VCaP (cell line): Measurements from ENCODE around the gene TEPSIN.
A peak's percentile ranks its signal among the peaks of the same experiment; 100 is the strongest.

Source experiments
- H3K27ac ChIP-seq: fragments of 450-650 bp; 2 replicates; pipeline ENCODE4 v1.5.1; 2017
- TF ChIP-seq, protein P1 (sequence below): fragments of 450-650 bp; conservative IDR thresholded peaks from 2 replicates; pipeline ENCODE4 v1.5.1; 2017; ENCODE audit warnings: mild to moderate bottlenecking, moderate library complexity

TEPSIN gene

DNA sequence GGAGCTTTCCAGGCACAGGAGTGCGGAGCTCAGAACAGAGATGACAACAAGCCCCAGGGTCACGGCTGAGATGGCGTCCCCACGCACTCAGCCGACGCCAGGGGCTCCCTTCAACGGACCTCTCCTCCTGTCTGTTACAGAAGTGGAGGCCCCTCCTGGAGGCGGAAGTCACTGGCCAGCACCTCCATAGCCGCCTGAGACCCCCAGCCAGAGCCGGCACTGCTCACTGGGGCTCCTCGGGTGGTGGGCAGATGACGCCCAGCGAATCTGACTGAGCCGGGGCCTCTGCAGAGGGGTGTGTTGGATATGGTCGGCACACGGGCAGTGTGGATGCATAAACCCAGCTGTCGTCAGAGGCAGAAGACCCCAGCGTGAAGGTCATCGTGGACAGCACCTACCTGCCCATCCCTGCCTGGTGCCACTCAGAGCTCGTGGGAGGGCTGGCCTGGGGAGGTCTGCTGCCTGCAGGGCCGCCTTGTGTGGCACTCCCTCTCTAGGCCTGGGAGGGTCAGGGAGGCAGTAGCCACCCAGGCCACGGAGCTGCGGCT lies 20.3 kb upstream of the TEPSIN start:
- TF ChIP-seq, protein P1, sequence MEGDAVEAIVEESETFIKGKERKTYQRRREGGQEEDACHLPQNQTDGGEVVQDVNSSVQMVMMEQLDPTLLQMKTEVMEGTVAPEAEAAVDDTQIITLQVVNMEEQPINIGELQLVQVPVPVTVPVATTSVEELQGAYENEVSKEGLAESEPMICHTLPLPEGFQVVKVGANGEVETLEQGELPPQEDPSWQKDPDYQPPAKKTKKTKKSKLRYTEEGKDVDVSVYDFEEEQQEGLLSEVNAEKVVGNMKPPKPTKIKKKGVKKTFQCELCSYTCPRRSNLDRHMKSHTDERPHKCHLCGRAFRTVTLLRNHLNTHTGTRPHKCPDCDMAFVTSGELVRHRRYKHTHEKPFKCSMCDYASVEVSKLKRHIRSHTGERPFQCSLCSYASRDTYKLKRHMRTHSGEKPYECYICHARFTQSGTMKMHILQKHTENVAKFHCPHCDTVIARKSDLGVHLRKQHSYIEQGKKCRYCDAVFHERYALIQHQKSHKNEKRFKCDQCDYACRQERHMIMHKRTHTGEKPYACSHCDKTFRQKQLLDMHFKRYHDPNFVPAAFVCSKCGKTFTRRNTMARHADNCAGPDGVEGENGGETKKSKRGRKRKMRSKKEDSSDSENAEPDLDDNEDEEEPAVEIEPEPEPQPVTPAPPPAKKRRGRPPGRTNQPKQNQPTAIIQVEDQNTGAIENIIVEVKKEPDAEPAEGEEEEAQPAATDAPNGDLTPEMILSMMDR: no peak
- no peak overlapping the region for H3K27ac ChIP-seq

DNA sequence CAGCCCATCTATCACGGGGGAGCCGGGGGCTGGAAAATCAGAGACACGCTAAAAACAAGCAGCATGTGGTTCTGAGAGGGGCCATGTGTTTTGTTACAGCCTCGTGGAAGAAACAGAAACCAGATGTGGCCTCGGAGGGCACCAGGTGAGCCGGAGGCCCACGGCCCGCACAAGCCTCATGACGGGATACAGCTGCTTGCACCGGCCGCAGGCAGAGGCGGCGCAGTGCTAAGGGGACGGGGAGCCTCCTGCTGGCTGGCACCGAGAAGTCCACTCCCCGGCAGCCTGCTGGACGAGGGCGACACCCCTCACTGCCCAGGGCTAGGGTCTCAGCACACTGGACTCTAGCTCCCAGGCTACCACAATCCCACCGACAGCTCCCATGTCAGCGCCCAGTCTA lies 19.4 kb upstream of the TEPSIN start:
- no peak overlapping the region for H3K27ac ChIP-seq
- TF ChIP-seq, protein P1: no peak; the same call in 1 of the 2 replicates

DNA sequence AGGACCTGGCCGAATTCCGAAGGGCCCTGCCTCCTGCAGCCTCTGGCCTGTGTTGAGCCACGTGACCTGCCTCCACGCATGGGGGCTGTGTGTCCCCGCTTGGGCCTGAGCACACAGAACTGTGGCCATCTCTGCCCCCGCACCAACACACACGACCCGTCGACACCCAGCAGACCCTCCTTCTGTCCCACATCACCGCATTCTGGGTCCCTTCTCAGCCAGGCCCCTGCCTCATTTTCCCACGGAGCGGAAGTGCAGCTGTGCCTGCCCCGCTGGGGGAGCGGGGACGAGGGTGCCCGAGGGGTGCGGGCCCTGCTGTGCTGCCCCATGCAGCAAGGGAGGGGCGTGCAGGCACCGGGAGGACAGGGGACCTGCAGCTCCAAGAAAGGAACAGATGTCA lies 18.7 kb upstream of the TEPSIN start:
- TF ChIP-seq, protein P1: no peak
- H3K27ac ChIP-seq: no peak overlapping the region

DNA sequence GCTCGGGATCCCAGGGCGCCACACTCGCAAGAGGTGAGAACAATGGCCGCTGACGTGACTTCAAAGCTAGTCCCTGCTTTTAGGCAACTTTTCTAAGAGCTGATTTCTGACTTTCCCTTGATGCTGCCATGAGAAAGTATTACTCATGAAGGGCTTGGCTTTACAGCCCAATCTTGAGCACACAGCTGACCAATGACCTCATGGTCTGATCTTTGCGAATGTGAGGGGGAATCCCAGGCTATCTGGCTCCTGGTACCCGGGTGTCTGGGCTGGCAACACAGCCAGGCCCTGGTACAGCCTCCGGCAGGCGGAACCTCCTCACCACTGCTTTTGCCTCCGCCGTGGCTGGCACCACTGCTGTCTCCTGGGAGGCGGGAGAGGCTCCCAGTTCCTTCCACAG lies 17.8 kb upstream of the TEPSIN start:
- no peak overlapping the region for H3K27ac ChIP-seq
- TF ChIP-seq, protein P1: no peak

DNA sequence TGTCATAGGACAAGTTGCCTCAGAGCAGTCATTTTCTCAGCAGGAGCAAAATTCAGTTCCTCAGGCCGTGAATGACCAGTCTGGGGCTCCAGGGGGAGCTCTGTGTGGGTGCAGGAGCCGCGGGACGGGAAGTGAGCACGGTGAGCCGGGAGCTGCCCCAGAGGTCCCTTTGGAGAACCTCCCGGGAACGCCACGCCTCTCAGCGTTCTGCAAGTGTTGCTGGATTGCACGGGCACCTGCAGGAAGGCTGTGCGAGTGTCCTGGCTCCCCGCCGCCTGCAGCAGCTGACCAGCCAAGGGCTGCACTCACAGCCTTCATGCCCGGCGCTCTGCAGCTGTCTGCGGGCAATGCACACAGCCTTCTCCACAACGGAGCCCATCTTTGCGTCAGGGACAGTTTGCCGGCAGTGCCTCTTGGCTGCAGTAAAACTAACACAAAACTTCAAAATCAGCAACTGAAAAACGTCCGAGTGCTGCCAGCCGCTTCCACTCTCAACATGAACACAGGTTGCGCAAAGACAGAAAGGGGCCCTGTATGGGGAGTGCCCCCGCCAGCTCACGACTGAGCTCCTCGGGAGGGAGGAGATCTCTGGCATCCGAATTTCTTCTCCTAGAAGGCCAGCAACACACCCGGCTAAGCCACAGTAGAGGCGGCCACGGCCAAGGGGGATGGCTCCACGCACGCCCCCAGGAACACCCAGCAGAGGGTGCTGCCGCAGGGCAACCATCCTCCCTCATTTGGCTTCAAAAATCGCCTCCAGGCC lies 16.3 kb upstream of the TEPSIN start:
- H3K27ac ChIP-seq: peak overlapping the region; percentile 57
- TF ChIP-seq, protein P1: peak; percentile 78

DNA sequence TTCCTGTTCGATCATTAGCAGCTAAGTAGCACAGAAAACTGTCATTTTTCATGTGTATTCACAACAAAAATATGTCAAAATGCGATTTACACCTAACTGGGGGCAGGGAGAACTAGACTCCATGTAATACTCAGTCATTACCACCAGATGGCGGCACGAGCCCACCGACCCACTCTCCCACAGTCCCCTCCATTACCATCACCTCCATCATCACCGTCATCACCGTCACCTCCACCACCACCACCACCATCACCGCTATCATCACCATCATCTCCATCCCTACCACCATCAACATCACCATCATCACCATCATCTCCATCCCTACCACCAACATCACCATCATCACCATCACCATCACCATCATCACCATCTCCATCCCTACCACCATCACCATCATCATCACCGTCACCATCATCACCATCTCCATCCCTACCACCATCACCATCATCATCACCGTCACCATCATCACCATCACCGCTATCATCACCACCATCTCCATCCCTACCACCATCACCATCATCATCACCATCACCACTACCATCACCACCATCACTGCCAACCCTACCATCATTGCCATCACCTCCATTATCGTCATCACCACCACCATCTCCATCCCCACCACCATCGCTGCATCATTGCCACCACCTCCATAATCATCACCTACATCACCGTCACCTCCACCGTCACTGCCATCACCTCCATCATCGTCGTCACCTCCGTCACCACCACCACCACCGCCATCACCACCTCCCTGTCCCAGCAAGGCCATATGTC lies 14.7 kb upstream of the TEPSIN start:
- TF ChIP-seq, protein P1: peak; percentile 88
- H3K27ac ChIP-seq: no peak overlapping the region

DNA sequence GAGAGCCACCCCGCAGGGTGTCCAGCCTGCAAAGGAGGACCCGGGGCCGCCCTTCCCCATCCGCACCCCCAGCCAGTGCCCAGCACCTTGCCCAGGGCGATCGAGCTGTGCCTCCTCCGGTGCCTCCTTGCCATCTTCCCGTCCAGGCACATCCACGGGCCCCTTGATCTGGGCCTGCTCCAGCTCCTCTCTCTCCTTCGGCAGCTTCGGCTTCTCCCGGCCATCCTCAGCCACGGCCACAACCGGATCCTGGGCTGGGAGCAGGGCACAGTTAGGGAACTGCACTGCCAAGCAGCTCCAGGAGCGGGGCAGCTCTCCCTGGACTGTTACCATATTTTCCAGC lies 14.1 kb upstream of the TEPSIN start:
- peak overlapping the region; percentile 66; the same call in 1 of the 2 replicates for H3K27ac ChIP-seq
- TF ChIP-seq, protein P1: no peak
